GM23248 (cell line): Measurements from ENCODE around the gene ADO. TPM values are rescaled to one million over a fixed set of nuclear protein-coding genes. Genes with fewer than 3 reads are reported as not detected.

Experiments used
- DNase-seq: peaks from one replicate; pipeline ENCODE4 v3.0.0-alpha.2; 2015
- H2AFZ ChIP-seq: fragments of 200-600 bp; sonication (generic); 2 replicates; pipeline ENCODE4 v1.6.1; 2016; ENCODE audit warnings: antibody characterized with exemption
- H3F3A ChIP-seq: fragments of 200-600 bp; sonication (generic); 2 replicates; pipeline ENCODE4 v1.6.1; 2016; ENCODE audit warnings: mild to moderate bottlenecking, antibody characterized with exemption, mixed run types; ENCODE audit not compliant: insufficient read depth
- H3K27ac ChIP-seq: fragments of 200-600 bp; sonication (generic); 2 replicates; pipeline ENCODE4 v1.5.1; 2016; ENCODE audit warnings: mild to moderate bottlenecking
- H3K27me3 ChIP-seq: fragments of 200-600 bp; sonication (generic); replicated peaks from 2 replicates; pipeline ENCODE4 v1.6.1; 2016; ENCODE audit warnings: mild to moderate bottlenecking; ENCODE audit not compliant: insufficient read depth
- H3K36me3 ChIP-seq: fragments of 200-600 bp; sonication (generic); 2 replicates; pipeline ENCODE4 v1.6.1; 2016; ENCODE audit warnings: low read depth, mild to moderate bottlenecking
- H3K4me1 ChIP-seq: fragments of 200-600 bp; sonication (generic); 2 replicates; pipeline ENCODE4 v1.6.1; 2016; ENCODE audit warnings: mild to moderate bottlenecking; ENCODE audit not compliant: insufficient read depth
- H3K4me2 ChIP-seq: fragments of 200-600 bp; sonication (generic); one replicate; pipeline ENCODE4 v1.6.1; 2016; ENCODE audit warnings: mild to moderate bottlenecking; ENCODE audit not compliant: unreplicated experiment
- H3K4me3 ChIP-seq: fragments of 200-600 bp; sonication (generic); 2 replicates; pipeline ENCODE4 v1.5.1; 2016; ENCODE audit warnings: mild to moderate bottlenecking
- H3K79me2 ChIP-seq: fragments of 200-600 bp; sonication (generic); 2 replicates; pipeline ENCODE4 v1.6.1; 2016; ENCODE audit warnings: mild to moderate bottlenecking; ENCODE audit not compliant: insufficient read depth
- H3K9ac ChIP-seq: fragments of 200-600 bp; sonication (generic); 2 replicates; pipeline ENCODE4 v1.6.1; 2016; ENCODE audit warnings: mild to moderate bottlenecking
- H3K9me2 ChIP-seq: fragments of 200-600 bp; sonication (generic); 2 replicates; pipeline ENCODE4 v1.6.1; 2016; ENCODE audit warnings: mixed run types, mild to moderate bottlenecking, moderate library complexity; ENCODE audit not compliant: insufficient read depth
- H3K9me3 ChIP-seq: fragments of 200-600 bp; sonication (generic); one replicate; pipeline ENCODE4 v1.6.1; 2017; ENCODE audit warnings: low read depth
- H4K20me1 ChIP-seq: fragments of 200-600 bp; sonication (generic); 2 replicates; pipeline ENCODE4 v1.6.0; 2016; ENCODE audit not compliant: insufficient read depth
- EZH2 ChIP-seq: fragments of 200-600 bp; sonication (generic); IDR thresholded peaks from 2 replicates; pipeline ENCODE4 v1.6.1; 2018; ENCODE audit warnings: antibody characterized with exemption, mild to moderate bottlenecking; ENCODE audit not compliant: insufficient read depth, poor library complexity, severe bottlenecking
- EZH2phosphoT487 ChIP-seq: fragments of 200-600 bp; sonication (generic); IDR thresholded peaks from 2 replicates; pipeline ENCODE4 v1.6.1; 2018; ENCODE audit warnings: antibody characterized with exemption, moderate library complexity, mild to moderate bottlenecking, low read depth; ENCODE audit not compliant: insufficient read depth
- WGBS, 2 experiments: methylation state at CpG; one replicate each; pipeline ENCODE4 v1.1.6; 2015 to 2017; ENCODE audit warnings: low lambda C conversion rate in 2 of 2, low coverage in 1 of 2; ENCODE audit errors: missing lambda C conversion rate in 2 of 2; 5-methylcytosine and 5-hydroxymethylcytosine counted together
- in situ Hi-C: fragments of 300-500 bp; cut with MboI; formaldehyde crosslinking; loops from 2 replicates; pipeline ENCODE4 v1.15.0; 2020
- polyA plus RNA-seq: library from polyadenylated mRNA; unstranded; fragments of >200 nt; fragmentation: Nextera tagmentation; extraction: Ambion mirVana; gene quantifications from 2 replicates; pipeline ENCODE4 v1.2.1, GENCODE V29; 2016
- total RNA-seq: library from RNA; depleted of rRNA; stranded (reverse); fragments of >200 nt; shearing (Covaris generic); gene quantifications from 2 replicates; pipeline ENCODE4 v1.2.3, GENCODE V29; 2014; rRNA removed

The ADO gene
- total and polyA plus RNA-seq, 2 experiments from 2014 or later: 5.5 to 38.8 TPM

GRCh38 chr10:62856021-62856420, 51.5 kb downstream of the ADO start:
- no peak for DNase-seq
- no peaks in the 10 kb centered on the region for H3F3A ChIP-seq
- peaks cover 5% of the 10 kb centered on the region; the same call in 1 of the 2 replicates for H3K4me1 ChIP-seq
- H3K27ac ChIP-seq: no peak overlapping the region
- TF ChIP-seq EZH2: no peak
- TF ChIP-seq EZH2phosphoT487: no peak
- no peaks in the 10 kb centered on the region for H4K20me1 ChIP-seq
- H3K36me3 ChIP-seq: no peaks in the 10 kb centered on the region
- H3K79me2 ChIP-seq: no peaks in the 10 kb centered on the region
- H2AFZ ChIP-seq: no peak overlapping the region
- H3K4me3 ChIP-seq: no peak overlapping the region
- in situ Hi-C loops: no loop called here
- H3K4me2 ChIP-seq: no peak overlapping the region
- WGBS, 2 experiments: 63 to 69% methylated on average over 4 of the region's 4 CpGs
- no peaks in the 10 kb centered on the region for H3K9me3 ChIP-seq
- no peaks in the 10 kb centered on the region for H3K27me3 ChIP-seq
- H3K9me2 ChIP-seq: no peaks in the 10 kb centered on the region
- H3K9ac ChIP-seq: no peak overlapping the region

Other genes starting within 250 kb of the ADO start
- gene EGR2, start 11.6 kb downstream of the ADO start, total RNA-seq: 0.76 and 1.1 TPM in 2 replicates
- 2.2 and 2.6 TPM in 2 replicates for gene EGR2, start 11.6 kb downstream of the ADO start, polyA plus RNA-seq